HG03460 (cell line): Measurements from ENCODE around the gene TMEM63A.
"Not testable (repeated sequence)": the region's sequence is repeated elsewhere in the genome, so short reads cannot be mapped to it uniquely, and the experiment has no call there.

Source experiments
- ATAC-seq: cut with Tn5 transposase; IDR thresholded peaks from one replicate; pipeline ENCODE4 v1.9.1; 2021; ENCODE audit not compliant: unreplicated experiment

The TMEM63A gene

GRCh38 chr1:225846331-225847310 lies 35.6 kb downstream of the TMEM63A start:
- ATAC-seq = no peak

- no peak for ATAC-seq
Measured at GRCh38 chr1:225845571-225846259, 36.5 kb downstream of the TMEM63A start.

- ATAC-seq = no peak
Measured at GRCh38 chr1:225845097-225845496, 37.1 kb downstream of the TMEM63A start.

- no peak for ATAC-seq
Measured at GRCh38 chr1:225844236-225845061, 37.7 kb downstream of the TMEM63A start.

GRCh38 chr1:225843426-225843795 lies 38.8 kb downstream of the TMEM63A start:
- ATAC-seq = no peak

- no peak for ATAC-seq
Measured at GRCh38 chr1:225842788-225843425, 39.3 kb downstream of the TMEM63A start.

- ATAC-seq = no peak
Measured at GRCh38 chr1:225842074-225842473, 40.1 kb downstream of the TMEM63A start.

GRCh38 chr1:225840713-225841112 lies 41.5 kb downstream of the TMEM63A start:
- no peak for ATAC-seq

- ATAC-seq = no peak
Measured at GRCh38 chr1:225840223-225840610, 42.0 kb downstream of the TMEM63A start.

GRCh38 chr1:225838793-225839192 lies 43.4 kb downstream of the TMEM63A start:
- ATAC-seq = no peak

GRCh38 chr1:225836296-225836695 lies 45.9 kb downstream of the TMEM63A start:
- not testable (repeated sequence) for ATAC-seq

GRCh38 chr1:225835856-225836255 lies 46.3 kb downstream of the TMEM63A start:
- ATAC-seq = no peak

GRCh38 chr1:225834417-225835329 lies 47.5 kb downstream of the TMEM63A start:
- no peak for ATAC-seq

GRCh38 chr1:225830841-225831240 lies 51.3 kb downstream of the TMEM63A start:
- ATAC-seq = no peak

- ATAC-seq = no peak
Measured at GRCh38 chr1:225828706-225829345, 53.4 kb downstream of the TMEM63A start.

- ATAC-seq = no peak
Measured at GRCh38 chr1:225827076-225827475, 55.1 kb downstream of the TMEM63A start.

GRCh38 chr1:225825607-225826007 lies 56.6 kb downstream of the TMEM63A start:
- no peak for ATAC-seq

- no peak for ATAC-seq
Measured at GRCh38 chr1:225825078-225825477, 57.1 kb downstream of the TMEM63A start.

GRCh38 chr1:225824533-225824941 lies 57.6 kb downstream of the TMEM63A start:
- no peak for ATAC-seq
